HK-2 (cell line): ENCODE results near the gene SLC44A3.

Experiments used
- DNase-seq: peaks from one replicate; pipeline ENCODE4 v3.0.0-alpha.2; 2018; ENCODE audit not compliant: unreplicated experiment

Gene SLC44A3

GRCh38 chr1:94819945-94820746 lies at the start of gene SLC44A3:
Gene SLC44A3, plus strand, starts transcription at chr1:94820357. Its CDS starts 95 bp downstream, at chr1:94820452.
- DNase-seq, result peak; percentile 53

- DNase-seq, result no peak
Measured at GRCh38 chr1:94772230-94772641, 47.9 kb upstream of the SLC44A3 start.

- DNase-seq, result no peak
Measured at GRCh38 chr1:94772845-94773244, 47.3 kb upstream of the SLC44A3 start.

GRCh38 chr1:94773296-94773809 lies 46.8 kb upstream of the SLC44A3 start:
- no peak for DNase-seq

GRCh38 chr1:94773931-94774422 lies 46.2 kb upstream of the SLC44A3 start:
- DNase-seq, result peak; percentile 70

- DNase-seq, result no peak
Measured at GRCh38 chr1:94776474-94776873, 43.7 kb upstream of the SLC44A3 start.

- no peak for DNase-seq
Measured at GRCh38 chr1:94777281-94777680, 42.9 kb upstream of the SLC44A3 start.

- DNase-seq, result no peak
Measured at GRCh38 chr1:94778808-94779207, 41.3 kb upstream of the SLC44A3 start.

- no peak for DNase-seq
Measured at GRCh38 chr1:94783342-94784189, 36.6 kb upstream of the SLC44A3 start.

- no peak for DNase-seq
Measured at GRCh38 chr1:94784190-94784515, 36.0 kb upstream of the SLC44A3 start.

GRCh38 chr1:94787691-94788090 lies 32.5 kb upstream of the SLC44A3 start:
- DNase-seq, result no peak

- no peak for DNase-seq
Measured at GRCh38 chr1:94790246-94790645, 29.9 kb upstream of the SLC44A3 start.

- DNase-seq, result no peak
Measured at GRCh38 chr1:94790670-94791069, 29.5 kb upstream of the SLC44A3 start.

- no peak for DNase-seq
Measured at GRCh38 chr1:94792473-94793295, 27.5 kb upstream of the SLC44A3 start.

GRCh38 chr1:94793296-94793656 lies 26.9 kb upstream of the SLC44A3 start:
- DNase-seq, result no peak

GRCh38 chr1:94795434-94795833 lies 24.7 kb upstream of the SLC44A3 start:
- DNase-seq, result no peak

GRCh38 chr1:94796266-94796665 lies 23.9 kb upstream of the SLC44A3 start:
- no peak for DNase-seq

GRCh38 chr1:94797291-94797690 lies 22.9 kb upstream of the SLC44A3 start:
- no peak for DNase-seq

- DNase-seq, result no peak
Measured at GRCh38 chr1:94798054-94798453, 22.1 kb upstream of the SLC44A3 start.

GRCh38 chr1:94798462-94798861 lies 21.7 kb upstream of the SLC44A3 start:
- no peak for DNase-seq

- no peak for DNase-seq
Measured at GRCh38 chr1:94799206-94799605, 21.0 kb upstream of the SLC44A3 start.
